ENCODE measurements around the gene OSBPL3.

DNA sequence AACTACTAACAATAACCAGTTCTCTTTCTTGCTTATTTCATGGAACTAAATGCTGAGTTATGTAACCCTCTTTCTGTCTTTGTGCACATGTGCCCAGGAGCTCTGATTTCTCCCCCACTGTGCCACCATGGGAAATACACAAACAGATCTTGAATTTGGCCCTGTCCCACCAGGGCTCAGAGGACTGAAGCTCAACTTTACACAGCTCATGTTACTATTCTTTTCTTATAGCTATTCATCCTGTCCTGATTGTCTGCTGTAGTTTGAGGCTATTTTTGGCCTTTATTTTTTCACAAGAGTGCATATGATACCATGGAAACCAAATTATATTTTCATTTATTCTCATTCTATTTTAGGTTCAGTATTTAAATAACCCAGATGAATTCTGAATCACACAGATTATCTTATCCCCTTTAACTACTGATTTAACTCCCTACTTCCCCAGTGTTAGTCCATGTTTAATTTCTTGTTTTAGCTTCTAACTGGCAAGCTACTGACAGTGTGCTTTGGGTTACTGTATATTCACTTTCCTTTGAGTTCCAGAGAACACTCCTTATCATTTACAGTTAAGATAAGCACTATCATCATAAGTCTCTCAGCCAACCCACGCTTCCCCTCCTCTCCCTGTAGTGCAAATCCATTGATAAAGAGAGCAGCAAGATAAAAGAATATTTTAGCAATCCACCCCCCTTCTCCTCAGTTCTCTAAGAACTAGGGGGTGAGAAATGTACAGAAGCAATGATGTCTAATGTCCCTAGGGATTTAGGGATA, 150.9 kb downstream of the OSBPL3 start:
- no peak for TF ChIP-seq POLR2A (IDR thresholded peaks at IDR 0.05)
- TF ChIP-seq, protein P1, sequence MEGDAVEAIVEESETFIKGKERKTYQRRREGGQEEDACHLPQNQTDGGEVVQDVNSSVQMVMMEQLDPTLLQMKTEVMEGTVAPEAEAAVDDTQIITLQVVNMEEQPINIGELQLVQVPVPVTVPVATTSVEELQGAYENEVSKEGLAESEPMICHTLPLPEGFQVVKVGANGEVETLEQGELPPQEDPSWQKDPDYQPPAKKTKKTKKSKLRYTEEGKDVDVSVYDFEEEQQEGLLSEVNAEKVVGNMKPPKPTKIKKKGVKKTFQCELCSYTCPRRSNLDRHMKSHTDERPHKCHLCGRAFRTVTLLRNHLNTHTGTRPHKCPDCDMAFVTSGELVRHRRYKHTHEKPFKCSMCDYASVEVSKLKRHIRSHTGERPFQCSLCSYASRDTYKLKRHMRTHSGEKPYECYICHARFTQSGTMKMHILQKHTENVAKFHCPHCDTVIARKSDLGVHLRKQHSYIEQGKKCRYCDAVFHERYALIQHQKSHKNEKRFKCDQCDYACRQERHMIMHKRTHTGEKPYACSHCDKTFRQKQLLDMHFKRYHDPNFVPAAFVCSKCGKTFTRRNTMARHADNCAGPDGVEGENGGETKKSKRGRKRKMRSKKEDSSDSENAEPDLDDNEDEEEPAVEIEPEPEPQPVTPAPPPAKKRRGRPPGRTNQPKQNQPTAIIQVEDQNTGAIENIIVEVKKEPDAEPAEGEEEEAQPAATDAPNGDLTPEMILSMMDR (IDR thresholded peaks at IDR 0.05 in 4 of 5, conservative IDR thresholded peaks at IDR 0.05 in 1 of 5): no peak

All from gastrocnemius medialis (tissue), 4 donors.